SK-N-SH (cell line): ENCODE data around the gene CETP. TPM values are rescaled to one million over a fixed set of nuclear protein-coding genes. Genes with fewer than 3 reads are reported as not detected.

Source experiments
- CTCF ChIA-PET: fragments of 300-600, 350-600 bp; formaldehyde crosslinking; extraction: SDS; loops from one replicate; lab custom pipeline; 2021; lab: Yijun Ruan, JAX
- POLR2A ChIA-PET: fragments of 350-600 bp; sonication (Branson Sonifier 250); formaldehyde crosslinking; extraction: SDS; loops from one replicate; lab custom pipeline; 2020; ENCODE audit warnings: antibody characterized with exemption, inconsistent platforms; lab: Yijun Ruan, JAX
- DNase-seq: peaks from one replicate; pipeline ENCODE4 v3.0.0; 2012
- H2AFZ ChIP-seq: fragments of 200-600 bp; sonication (generic); 2 replicates; pipeline ENCODE4 v1.8.1; 2016; ENCODE audit warnings: antibody characterized with exemption, mild to moderate bottlenecking, low read depth
- H3F3A ChIP-seq: fragments of 200-600 bp; sonication (generic); replicated peaks from 2 replicates; pipeline ENCODE3; 2016; ENCODE audit warnings: antibody characterized with exemption, mild to moderate bottlenecking; ENCODE audit not compliant: insufficient read depth
- H3K27ac ChIP-seq, 2 experiments: fragments of 200-500 bp in 1 of 2; fragments of 200-600 bp in 1 of 2; sonication (Bioruptor generic) in 1 of 2; sonication (generic), shearing (Covaris generic) in 1 of 2; 2 replicates each; pipeline versions ENCODE4 v1.5.1 to v1.6.1; 2014 to 2016; ENCODE audit warnings: low read depth in 2 of 2, inconsistent platforms in 1 of 2, low read length in 1 of 2, mild to moderate bottlenecking in 1 of 2, mixed read lengths in 1 of 2
- H3K27me3 ChIP-seq: fragments of 200-600 bp; sonication (generic), shearing (Covaris generic); 2 replicates; pipeline ENCODE4 v1.6.1; 2016; ENCODE audit warnings: mixed run types; ENCODE audit not compliant: insufficient read depth
- H3K36me3 ChIP-seq, 2 experiments: fragments of 200-500 bp in 1 of 2; fragments of 200-600 bp in 1 of 2; sonication (Bioruptor generic) in 1 of 2; sonication (generic) in 1 of 2; replicated peaks in 1 of 2; 2 replicates each; pipeline versions ENCODE3 to v1.5.1; 2014 to 2016; ENCODE audit warnings: low read length in 1 of 2, mild to moderate bottlenecking in 1 of 2; ENCODE audit not compliant: insufficient read depth in 2 of 2, control insufficient read depth in 1 of 2
- H3K4me1 ChIP-seq, 2 experiments: fragments of 200-500 bp in 1 of 2; fragments of 200-600 bp in 1 of 2; sonication (Bioruptor generic) in 1 of 2; sonication (generic), shearing (Covaris generic) in 1 of 2; 2 replicates each; pipeline versions ENCODE4 v1.5.1 to v1.6.1; 2014 to 2016; ENCODE audit warnings: low read depth in 1 of 2, low read length in 1 of 2, mixed run types in 1 of 2; ENCODE audit not compliant: insufficient read depth in 2 of 2, control insufficient read depth in 1 of 2
- H3K4me2 ChIP-seq: fragments of 200-600 bp; sonication (generic), shearing (Covaris generic); 2 replicates; pipeline ENCODE4 v1.6.1; 2017; ENCODE audit warnings: mixed run types
- H3K4me3 ChIP-seq, 2 experiments: fragments of 200-500 bp in 1 of 2; fragments of 200-600 bp in 1 of 2; sonication (Bioruptor generic) in 1 of 2; sonication (generic), shearing (Covaris generic) in 1 of 2; 2 replicates each; pipeline versions ENCODE4 v1.5.1 to v1.8.1; 2014 to 2016; ENCODE audit warnings: low read depth in 2 of 2, inconsistent platforms in 1 of 2, low read length in 1 of 2, mild to moderate bottlenecking in 1 of 2, mixed read lengths in 1 of 2, moderate library complexity in 1 of 2
- H3K79me2 ChIP-seq: fragments of 200-600 bp; sonication (generic); 2 replicates; pipeline ENCODE4 v1.8.1; 2017; ENCODE audit warnings: mild to moderate bottlenecking; ENCODE audit not compliant: insufficient read depth
- H3K9ac ChIP-seq: fragments of 200-600 bp; sonication (generic); 2 replicates; pipeline ENCODE4 v1.6.1; 2017; ENCODE audit warnings: mixed run types
- H3K9me2 ChIP-seq: fragments of 200-600 bp; sonication (generic); 2 replicates; pipeline ENCODE4 v1.6.1; 2017; ENCODE audit warnings: mixed run types
- H3K9me3 ChIP-seq: fragments of 200-600 bp; sonication (generic); 2 replicates; pipeline ENCODE4 v1.6.1; 2017; ENCODE audit warnings: mixed run types, mild to moderate bottlenecking, moderate library complexity
- H4K20me1 ChIP-seq: fragments of 200-600 bp; sonication (generic); 2 replicates; pipeline ENCODE4 v1.6.1; 2017; ENCODE audit warnings: mild to moderate bottlenecking, mixed run types; ENCODE audit not compliant: insufficient read depth
- CHD2 ChIP-seq: fragments of 150-350 bp; IDR thresholded peaks from 2 replicates; pipeline ENCODE4 v1.6.1; 2018; ENCODE audit warnings: low read length; ENCODE audit not compliant: partially characterized antibody
- CTCF ChIP-seq: fragments of 200-600 bp; sonication (generic); IDR thresholded peaks from 2 replicates; pipeline ENCODE4 v1.6.1; 2017; ENCODE audit warnings: antibody characterized with exemption, mild to moderate bottlenecking, moderate library complexity
- EZH2phosphoT487 ChIP-seq: fragments of 200-600 bp; sonication (generic); IDR thresholded peaks from 2 replicates; pipeline ENCODE4 v1.6.1; 2017; ENCODE audit warnings: low read depth, mixed run types, mild to moderate bottlenecking, antibody characterized with exemption, moderate library complexity, borderline replicate concordance
- FOXM1 ChIP-seq: IDR thresholded peaks from 2 replicates; pipeline ENCODE4 v1.4.0; 2012; ENCODE audit warnings: low read depth, mild to moderate bottlenecking
- GABPA ChIP-seq: IDR thresholded peaks from 2 replicates; pipeline ENCODE4 v1.4.0; 2012; ENCODE audit warnings: low read depth, mild to moderate bottlenecking
- MAX ChIP-seq: IDR thresholded peaks from 2 replicates; pipeline ENCODE4 v1.4.0; 2012; ENCODE audit warnings: low read depth
- NFIC ChIP-seq: IDR thresholded peaks from 2 replicates; pipeline ENCODE4 v1.4.0; 2012; ENCODE audit warnings: borderline replicate concordance
- NRF1 ChIP-seq: IDR thresholded peaks from 2 replicates; pipeline ENCODE4 v1.6.1; 2012; ENCODE audit warnings: low read depth, mild to moderate bottlenecking, low read length
- PBX3 ChIP-seq: IDR thresholded peaks from 2 replicates; pipeline ENCODE4; 2012
- RAD21 ChIP-seq: IDR thresholded peaks from 2 replicates; pipeline ENCODE4 v1.6.1; 2012; ENCODE audit warnings: mild to moderate bottlenecking, low read length
- REST ChIP-seq: IDR thresholded peaks from 2 replicates; pipeline ENCODE4 v1.6.1; 2012; ENCODE audit warnings: mild to moderate bottlenecking, low read depth, low read length, moderate library complexity
- RXRA ChIP-seq: IDR thresholded peaks from 2 replicates; pipeline ENCODE4 v1.4.0; 2012; ENCODE audit warnings: low read depth, mild to moderate bottlenecking, borderline replicate concordance
- TCF12 ChIP-seq: IDR thresholded peaks from 2 replicates; pipeline ENCODE4 v1.4.0; 2012
- USF2 ChIP-seq: fragments of 150-350 bp; IDR thresholded peaks from 2 replicates; pipeline ENCODE4 v1.6.1; 2017; ENCODE audit warnings: antibody characterized with exemption, low read length, low read depth, borderline replicate concordance
- WGBS: methylation state at CpG from one replicate; pipeline ENCODE4 v1.1.6; 2017; ENCODE audit warnings: low lambda C conversion rate; 5-methylcytosine and 5-hydroxymethylcytosine counted together
- polyA plus RNA-seq, 3 experiments: library from polyadenylated mRNA; depleted of rRNA; stranded (reverse); fragments of >200 nt; gene quantifications; 2 replicates each; pipeline ENCODE4 v1.2.3, GENCODE V29; 2012

The CETP gene
- polyA plus RNA-seq, 1 of the 3 experiments (the other 2 are of a cell fraction): not detected

GRCh38 chr16:56929639-56930038 is 32.1 kb upstream of the CETP start:
- TF ChIP-seq EZH2phosphoT487 (no peak), RXRA (no peak), FOXM1 (no peak), TCF12 (no peak), REST (no peak), CHD2 (no peak), PBX3 (no peak), NFIC (no peak), MAX (no peak), RAD21 (no peak), GABPA (no peak), USF2 (no peak), CTCF (no peak), NRF1 (no peak)

More at GRCh38 chr16:56929639-56930038, 32.1 kb upstream of the CETP start:
- peaks cover 2 to 6% of the 10 kb centered on the region in 2 experiments for H3K36me3 ChIP-seq
- peaks cover 18% of the 10 kb centered on the region for H4K20me1 ChIP-seq
- no peaks in the 10 kb centered on the region for H3F3A ChIP-seq
- H3K4me2 ChIP-seq: no peak overlapping the region
- ChIA-PET POLR2A (interaction anchor here (5.8 kb wide), 1 partner anchor 54 kb away, joined by 43 read pairs; no protein-coding TSS in a partner anchor), CTCF (interaction anchor here (0.8 to 1.4 kb wide), 2 partner anchors 51 to 54 kb away, joined by 3 to 4 read pairs; no protein-coding TSS in a partner anchor)
- H3K27ac ChIP-seq: no peak overlapping the region
- H2AFZ ChIP-seq: no peak overlapping the region
- no peaks in the 10 kb centered on the region for H3K9me3 ChIP-seq
- peaks cover 4 to 25% of the 10 kb centered on the region in 2 experiments; a peak in 3 of 4 replicates for H3K4me1 ChIP-seq
- no peak overlapping the region for H3K9ac ChIP-seq
- H3K27me3 ChIP-seq: no peaks in the 10 kb centered on the region
- peaks cover 26% of the 10 kb centered on the region for H3K79me2 ChIP-seq
- H3K4me3 ChIP-seq: no peak overlapping the region
- DNase-seq: no peak
- 98% methylated on average over 4 of the region's 4 CpGs for WGBS
- H3K9me2 ChIP-seq: no peaks in the 10 kb centered on the region
